RWPE2 (cell line): ENCODE results near the gene MAP4K5.
A peak's percentile ranks its signal among the peaks of the same experiment; 100 is the strongest.
"Not testable (repeated sequence)": the region's sequence is repeated elsewhere in the genome, so short reads cannot be mapped to it uniquely, and the experiment has no call there.

ENCODE experiments used
- ATAC-seq: fragments of 200-7000 bp; cut with Tn5 transposase; 3 replicates; pipeline ENCODE4 v1.9.1; 2021; ENCODE audit warnings: low read depth
- DNase-seq: peaks from one replicate; pipeline ENCODE4 v3.0.0-alpha.2; 2020; ENCODE audit warnings: low spot score
- H3K27ac ChIP-seq: fragments of 450-650 bp; 2 replicates; pipeline ENCODE4 v1.5.1; 2017; ENCODE audit warnings: mild to moderate bottlenecking; ENCODE audit not compliant: poor library complexity, severe bottlenecking
- H3K27me3 ChIP-seq: fragments of 250-450 bp; sonication (Bioruptor Pico); 2 replicates; pipeline ENCODE4 v1.5.1; 2021; ENCODE audit warnings: mild to moderate bottlenecking, moderate library complexity; ENCODE audit not compliant: insufficient read depth, poor library complexity, severe bottlenecking
- H3K36me3 ChIP-seq: fragments of 250-450 bp; sonication (Bioruptor Pico); 2 replicates; pipeline ENCODE4 v1.5.1; 2020; ENCODE audit warnings: low read depth, mild to moderate bottlenecking, moderate library complexity
- H3K4me1 ChIP-seq: fragments of 250-450 bp; sonication (Bioruptor Pico); 2 replicates; pipeline ENCODE4 v1.5.1; 2021; ENCODE audit warnings: mild to moderate bottlenecking, moderate library complexity; ENCODE audit not compliant: insufficient read depth, poor library complexity, severe bottlenecking
- H3K4me3 ChIP-seq: fragments of 250-450 bp; sonication (Bioruptor Pico); 2 replicates; pipeline ENCODE4 v1.5.1; 2021; ENCODE audit warnings: mild to moderate bottlenecking, moderate library complexity; ENCODE audit not compliant: severe bottlenecking
- H3K9me3 ChIP-seq: fragments of 250-450 bp; sonication (Bioruptor Pico); 2 replicates; pipeline ENCODE4 v1.5.1; 2021; ENCODE audit warnings: mild to moderate bottlenecking, moderate library complexity; ENCODE audit not compliant: severe bottlenecking
- CTCF ChIP-seq: fragments of 450-650 bp; IDR thresholded peaks from one replicate; pipeline ENCODE4 v1.5.1; 2017; ENCODE audit warnings: mild to moderate bottlenecking, moderate library complexity; ENCODE audit not compliant: poor library complexity, severe bottlenecking

The MAP4K5 gene

GRCh38 chr14:50569714-50570274 lies 37.4 kb upstream of the MAP4K5 start:
- TF ChIP-seq CTCF = no peak
- Histone ChIP-seq H3K27me3 (no peaks in the 10 kb centered on the region), H3K36me3 (no peaks in the 10 kb centered on the region), H3K27ac (no peak overlapping the region), H3K4me3 (no peak overlapping the region), H3K9me3 (peaks cover 6% of the 10 kb centered on the region), H3K4me1 (no peaks in the 10 kb centered on the region)
- no peak for DNase-seq
- no peak for ATAC-seq

- no peak for ATAC-seq
- peaks cover 3% of the 10 kb centered on the region for H3K27me3 ChIP-seq
These were observed 30.5 kb upstream of the MAP4K5 start for GRCh38 chr14:50562841-50563240.

GRCh38 chr14:50560931-50561285 lies 28.5 kb upstream of the MAP4K5 start:
- H3K9me3 ChIP-seq = no peaks in the 10 kb centered on the region
- peak; percentile 57 for ATAC-seq
- H3K36me3 ChIP-seq = no peaks in the 10 kb centered on the region
- H3K27me3 ChIP-seq = peaks cover 3% of the 10 kb centered on the region
- peaks cover 5% of the 10 kb centered on the region for H3K4me1 ChIP-seq
- peak overlapping the region; percentile 48 for H3K4me3 ChIP-seq
- no peak for DNase-seq
- no peak for TF ChIP-seq CTCF
- peak overlapping the region; percentile 25 for H3K27ac ChIP-seq

More at GRCh38 chr14:50562841-50563240, 30.5 kb upstream of the MAP4K5 start:
- Histone ChIP-seq H3K27ac (no peak overlapping the region), H3K4me3 (no peak overlapping the region), H3K36me3 (no peaks in the 10 kb centered on the region), H3K4me1 (peaks cover 5% of the 10 kb centered on the region), H3K9me3 (no peaks in the 10 kb centered on the region)
- DNase-seq = no peak
- TF ChIP-seq CTCF = no peak

- peaks cover 3% of the 10 kb centered on the region for H3K27me3 ChIP-seq
- DNase-seq = peak; percentile 80
- ATAC-seq = peak; percentile 87
- peak within 1 kb of the TSS; percentile 48 for H3K4me3 ChIP-seq
- no peaks in the 10 kb centered on the region for H3K9me3 ChIP-seq
- no peak for TF ChIP-seq CTCF
- no peaks in the 10 kb centered on the region for H3K36me3 ChIP-seq
- peaks cover 5% of the 10 kb centered on the region for H3K4me1 ChIP-seq
- H3K27ac ChIP-seq = peak within 1 kb of the TSS; percentile 25
These were observed 27.9 kb upstream of the MAP4K5 start, which contains the start of gene ATL1 for GRCh38 chr14:50559990-50560930. Gene ATL1, plus strand, starts transcription at chr14:50560145. Its CDS starts 121 bp downstream, at chr14:50560266.

- not testable (repeated sequence) for H3K4me1 ChIP-seq, DNase-seq, H3K9me3 ChIP-seq, H3K27ac ChIP-seq, ATAC-seq, H3K27me3 ChIP-seq, H3K36me3 ChIP-seq, H3K4me3 ChIP-seq
These were observed 20.4 kb upstream of the MAP4K5 start for GRCh38 chr14:50552796-50553195.
